ENCODE results near the gene RANBP17.

DNA sequence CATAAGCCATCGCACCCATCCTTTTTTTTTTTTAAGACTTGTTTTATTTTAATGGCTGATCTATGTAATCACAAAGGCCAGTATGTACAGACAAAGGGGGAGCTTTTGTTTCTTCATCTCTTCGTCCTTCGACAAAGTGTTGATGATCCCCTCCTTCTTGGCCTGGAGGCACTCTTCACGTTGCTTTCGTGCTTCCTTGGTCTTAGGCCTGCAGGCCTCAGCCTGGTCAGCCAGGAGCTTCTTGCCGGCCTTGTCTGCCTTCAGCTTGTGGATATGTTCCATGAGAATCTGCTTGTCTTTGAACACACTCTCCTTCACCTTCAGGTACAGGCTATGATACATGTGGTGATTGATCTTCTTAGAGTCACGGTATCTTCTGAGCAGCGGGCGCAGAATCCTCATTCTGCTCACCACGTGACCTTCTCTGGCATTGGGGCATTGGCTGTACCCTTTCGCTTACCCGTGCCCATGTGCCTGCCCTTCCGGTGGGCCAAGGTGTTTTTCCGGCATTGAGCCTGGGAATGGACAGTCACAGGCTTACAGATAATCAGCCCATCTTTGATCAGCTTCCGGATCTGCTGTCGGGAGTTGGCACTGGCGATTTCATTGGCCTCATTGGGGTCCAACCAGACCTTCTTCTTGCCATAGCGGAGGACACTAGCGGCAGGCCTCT is 483.3 kb downstream of the RANBP17 start:
- TF ChIP-seq, protein P1, sequence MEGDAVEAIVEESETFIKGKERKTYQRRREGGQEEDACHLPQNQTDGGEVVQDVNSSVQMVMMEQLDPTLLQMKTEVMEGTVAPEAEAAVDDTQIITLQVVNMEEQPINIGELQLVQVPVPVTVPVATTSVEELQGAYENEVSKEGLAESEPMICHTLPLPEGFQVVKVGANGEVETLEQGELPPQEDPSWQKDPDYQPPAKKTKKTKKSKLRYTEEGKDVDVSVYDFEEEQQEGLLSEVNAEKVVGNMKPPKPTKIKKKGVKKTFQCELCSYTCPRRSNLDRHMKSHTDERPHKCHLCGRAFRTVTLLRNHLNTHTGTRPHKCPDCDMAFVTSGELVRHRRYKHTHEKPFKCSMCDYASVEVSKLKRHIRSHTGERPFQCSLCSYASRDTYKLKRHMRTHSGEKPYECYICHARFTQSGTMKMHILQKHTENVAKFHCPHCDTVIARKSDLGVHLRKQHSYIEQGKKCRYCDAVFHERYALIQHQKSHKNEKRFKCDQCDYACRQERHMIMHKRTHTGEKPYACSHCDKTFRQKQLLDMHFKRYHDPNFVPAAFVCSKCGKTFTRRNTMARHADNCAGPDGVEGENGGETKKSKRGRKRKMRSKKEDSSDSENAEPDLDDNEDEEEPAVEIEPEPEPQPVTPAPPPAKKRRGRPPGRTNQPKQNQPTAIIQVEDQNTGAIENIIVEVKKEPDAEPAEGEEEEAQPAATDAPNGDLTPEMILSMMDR (conservative IDR thresholded peaks at IDR 0.05) = no peak
- TF ChIP-seq EZH2 (IDR thresholded peaks at IDR 0.05; ENCODE audit: low read depth) = no peak

Measured in PC-9 (cell line).